Measurements from ENCODE around the gene GRAMD1A.

- TF ChIP-seq, protein P1, sequence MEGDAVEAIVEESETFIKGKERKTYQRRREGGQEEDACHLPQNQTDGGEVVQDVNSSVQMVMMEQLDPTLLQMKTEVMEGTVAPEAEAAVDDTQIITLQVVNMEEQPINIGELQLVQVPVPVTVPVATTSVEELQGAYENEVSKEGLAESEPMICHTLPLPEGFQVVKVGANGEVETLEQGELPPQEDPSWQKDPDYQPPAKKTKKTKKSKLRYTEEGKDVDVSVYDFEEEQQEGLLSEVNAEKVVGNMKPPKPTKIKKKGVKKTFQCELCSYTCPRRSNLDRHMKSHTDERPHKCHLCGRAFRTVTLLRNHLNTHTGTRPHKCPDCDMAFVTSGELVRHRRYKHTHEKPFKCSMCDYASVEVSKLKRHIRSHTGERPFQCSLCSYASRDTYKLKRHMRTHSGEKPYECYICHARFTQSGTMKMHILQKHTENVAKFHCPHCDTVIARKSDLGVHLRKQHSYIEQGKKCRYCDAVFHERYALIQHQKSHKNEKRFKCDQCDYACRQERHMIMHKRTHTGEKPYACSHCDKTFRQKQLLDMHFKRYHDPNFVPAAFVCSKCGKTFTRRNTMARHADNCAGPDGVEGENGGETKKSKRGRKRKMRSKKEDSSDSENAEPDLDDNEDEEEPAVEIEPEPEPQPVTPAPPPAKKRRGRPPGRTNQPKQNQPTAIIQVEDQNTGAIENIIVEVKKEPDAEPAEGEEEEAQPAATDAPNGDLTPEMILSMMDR (IDR thresholded peaks at IDR 0.05; ENCODE audit: low read depth, low read length, poor library complexity, severe bottlenecking): no peak
- TF ChIP-seq EZH2phosphoT487 (IDR thresholded peaks at IDR 0.05; ENCODE audit: borderline replicate concordance, low read length): no peak
Observed at GRCh38 chr19:35002037-35002535, 2.0 kb downstream of the GRAMD1A start.
